ENCODE results near the gene GRIN1.

The GRIN1 gene

GRCh38 chr9:137217276-137218211 lies 78.6 kb downstream of the GRIN1 start:
- no peak for TF ChIP-seq CTCF (IDR thresholded peaks at IDR 0.05)
- H3K4me1 ChIP-seq (ENCODE audit: control insufficient read depth in 1 of 2, insufficient read depth in 1 of 2, low read depth in 1 of 2, low read length in 1 of 2) = peaks cover 4 to 10% of the 10 kb centered on the region in 2 experiments
- H3K4me3 ChIP-seq (ENCODE audit: low read depth in 1 of 2, low read length in 1 of 2) = no peak overlapping the region
- peaks cover 27% of the 10 kb centered on the region for H3K27me3 ChIP-seq
- no peaks in the 10 kb centered on the region for H3K9me3 ChIP-seq
- H3K27ac ChIP-seq = no peak overlapping the region
- peaks cover 60% of the 10 kb centered on the region for H3K36me3 ChIP-seq

GRCh38 chr9:137218212-137218753 lies 79.3 kb downstream of the GRIN1 start:
- Histone ChIP-seq H3K4me1 (ENCODE audit: control insufficient read depth in 1 of 2, insufficient read depth in 1 of 2, low read depth in 1 of 2, low read length in 1 of 2) (peaks cover 10 to 17% of the 10 kb centered on the region in 2 experiments), H3K9me3 (no peaks in the 10 kb centered on the region), H3K36me3 (peaks cover 52% of the 10 kb centered on the region), H3K27ac (no peak overlapping the region), H3K4me3 (ENCODE audit: low read depth in 1 of 2, low read length in 1 of 2) (no peak overlapping the region), H3K27me3 (peaks cover 33% of the 10 kb centered on the region)
- TF ChIP-seq CTCF (IDR thresholded peaks at IDR 0.05) = no peak
